ENCODE results near the gene USP21.

GRCh38 chr1:161163793-161164192 lies 4.5 kb downstream of the USP21 start:
- TF ChIP-seq, protein P1, sequence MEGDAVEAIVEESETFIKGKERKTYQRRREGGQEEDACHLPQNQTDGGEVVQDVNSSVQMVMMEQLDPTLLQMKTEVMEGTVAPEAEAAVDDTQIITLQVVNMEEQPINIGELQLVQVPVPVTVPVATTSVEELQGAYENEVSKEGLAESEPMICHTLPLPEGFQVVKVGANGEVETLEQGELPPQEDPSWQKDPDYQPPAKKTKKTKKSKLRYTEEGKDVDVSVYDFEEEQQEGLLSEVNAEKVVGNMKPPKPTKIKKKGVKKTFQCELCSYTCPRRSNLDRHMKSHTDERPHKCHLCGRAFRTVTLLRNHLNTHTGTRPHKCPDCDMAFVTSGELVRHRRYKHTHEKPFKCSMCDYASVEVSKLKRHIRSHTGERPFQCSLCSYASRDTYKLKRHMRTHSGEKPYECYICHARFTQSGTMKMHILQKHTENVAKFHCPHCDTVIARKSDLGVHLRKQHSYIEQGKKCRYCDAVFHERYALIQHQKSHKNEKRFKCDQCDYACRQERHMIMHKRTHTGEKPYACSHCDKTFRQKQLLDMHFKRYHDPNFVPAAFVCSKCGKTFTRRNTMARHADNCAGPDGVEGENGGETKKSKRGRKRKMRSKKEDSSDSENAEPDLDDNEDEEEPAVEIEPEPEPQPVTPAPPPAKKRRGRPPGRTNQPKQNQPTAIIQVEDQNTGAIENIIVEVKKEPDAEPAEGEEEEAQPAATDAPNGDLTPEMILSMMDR (IDR thresholded peaks at IDR 0.05) = no peak
- no peak for TF ChIP-seq POLR2A (IDR thresholded peaks at IDR 0.05)
- TF ChIP-seq EP300 (IDR thresholded peaks at IDR 0.05) = no peak
